Testis (tissue), 3 donors: ENCODE data around the gene SLC6A18. TPM values are rescaled to one million over a fixed set of nuclear protein-coding genes. Genes with fewer than 3 reads are reported as not detected.

ENCODE experiments used
- DNase-seq: peaks from one replicate; pipeline ENCODE4 v3.0.0-alpha.2; 2019
- H3K27ac ChIP-seq, 2 donors: fragments of 200-600 bp; sonication (generic); one replicate each; pipeline ENCODE4 v1.5.1; 2019
- H3K27me3 ChIP-seq: fragments of 200-600 bp; sonication (generic); one replicate; pipeline ENCODE4 v1.5.1; 2019
- H3K36me3 ChIP-seq: fragments of 200-600 bp; sonication (generic); one replicate; pipeline ENCODE4 v1.5.1; 2017; ENCODE audit warnings: low read depth; ENCODE audit errors: missing control alignments
- H3K4me1 ChIP-seq: fragments of 200-600 bp; sonication (generic); one replicate; pipeline ENCODE4 v1.5.1; 2019
- H3K4me3 ChIP-seq, 2 donors: fragments of 200-600 bp; sonication (generic); one replicate each; pipeline ENCODE4 v1.5.1; 2017 to 2019
- H3K9me3 ChIP-seq: fragments of 200-600 bp; sonication (generic); one replicate; pipeline ENCODE4 v1.5.1; 2017
- POLR2A ChIP-seq: fragments of 450-650 bp; IDR thresholded peaks from one replicate; pipeline ENCODE4 v1.6.1; 2017; ENCODE audit warnings: antibody characterized with exemption, mild to moderate bottlenecking, moderate library complexity
- WGBS, 2 donors: methylation state at CpG; one replicate each; pipeline ENCODE4 v1.1.5; 2018; 5-methylcytosine and 5-hydroxymethylcytosine counted together
- intact Hi-C: fragments of 100-400 bp; cut with DNase I; formaldehyde crosslinking; loops from one replicate; pipeline ENCODE4 v1.15.1; 2023; ENCODE audit warnings: low total_unique reads
- polyA plus RNA-seq: library from polyadenylated mRNA; stranded (reverse); fragments of 350-450 nt; fragmentation: Illumina TruSeq; extraction: RNeasy Lipid Tissue Mini Kit (QIAGEN cat#74804); gene quantifications from one replicate; pipeline ENCODE4 v1.2.3, GENCODE V29; 2014; ENCODE audit warnings: low read depth, low replicate concordance; ENCODE audit not compliant: insufficient read depth
- total RNA-seq, 2 donors: library from RNA; depleted of rRNA; stranded (reverse); fragments of >200 nt; gene quantifications; one replicate each; pipeline ENCODE4 v1.2.3, GENCODE V29; 2016
- TF ChIP-seq, protein P1 (sequence below), 3 experiments: fragments of 450-650 bp in 2 of 3; fragments of 200-600 bp in 1 of 3; sonication (generic) in 1 of 3; IDR thresholded peaks; one replicate each; pipeline ENCODE4 v1.5.1; 2016 to 2019; ENCODE audit warnings: antibody characterized with exemption in 3 of 3, mild to moderate bottlenecking in 2 of 3, moderate library complexity in 1 of 3

The SLC6A18 gene
- total and polyA plus RNA-seq, 3 donors from 2014 or later, result 0.24 TPM; not detected in 2

DNA sequence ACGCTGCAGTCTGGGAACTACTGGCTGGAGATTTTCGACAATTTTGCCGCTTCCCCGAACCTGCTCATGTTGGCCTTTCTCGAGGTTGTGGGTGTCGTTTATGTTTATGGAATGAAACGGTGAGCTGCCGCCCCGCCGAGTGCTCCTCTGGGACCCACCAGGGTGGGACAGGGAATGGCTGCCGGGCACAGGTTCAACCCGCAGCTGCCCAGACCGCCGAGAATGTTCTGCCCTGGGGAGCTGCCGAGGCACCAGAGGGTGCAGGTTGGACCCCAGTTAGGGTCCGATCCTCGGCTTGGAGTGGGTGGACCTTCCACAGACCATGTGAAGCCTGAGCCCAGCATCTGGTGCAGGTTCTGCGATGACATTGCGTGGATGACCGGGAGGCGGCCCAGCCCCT is 19.1 kb downstream of the SLC6A18 start:
- no peaks in the 10 kb centered on the region for H3K4me1 ChIP-seq
- no peaks in the 10 kb centered on the region for H3K9me3 ChIP-seq
- H3K36me3 ChIP-seq, result no peaks in the 10 kb centered on the region
- TF ChIP-seq, protein P1, sequence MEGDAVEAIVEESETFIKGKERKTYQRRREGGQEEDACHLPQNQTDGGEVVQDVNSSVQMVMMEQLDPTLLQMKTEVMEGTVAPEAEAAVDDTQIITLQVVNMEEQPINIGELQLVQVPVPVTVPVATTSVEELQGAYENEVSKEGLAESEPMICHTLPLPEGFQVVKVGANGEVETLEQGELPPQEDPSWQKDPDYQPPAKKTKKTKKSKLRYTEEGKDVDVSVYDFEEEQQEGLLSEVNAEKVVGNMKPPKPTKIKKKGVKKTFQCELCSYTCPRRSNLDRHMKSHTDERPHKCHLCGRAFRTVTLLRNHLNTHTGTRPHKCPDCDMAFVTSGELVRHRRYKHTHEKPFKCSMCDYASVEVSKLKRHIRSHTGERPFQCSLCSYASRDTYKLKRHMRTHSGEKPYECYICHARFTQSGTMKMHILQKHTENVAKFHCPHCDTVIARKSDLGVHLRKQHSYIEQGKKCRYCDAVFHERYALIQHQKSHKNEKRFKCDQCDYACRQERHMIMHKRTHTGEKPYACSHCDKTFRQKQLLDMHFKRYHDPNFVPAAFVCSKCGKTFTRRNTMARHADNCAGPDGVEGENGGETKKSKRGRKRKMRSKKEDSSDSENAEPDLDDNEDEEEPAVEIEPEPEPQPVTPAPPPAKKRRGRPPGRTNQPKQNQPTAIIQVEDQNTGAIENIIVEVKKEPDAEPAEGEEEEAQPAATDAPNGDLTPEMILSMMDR (IDR thresholded peaks at IDR 0.05), result no peak
- no peak for TF ChIP-seq POLR2A
- no peak overlapping the region for H3K4me3 ChIP-seq
- WGBS, 2 donors, result 75 to 83% methylated on average over 13 to 21 of the region's 21 CpGs
- no peak for DNase-seq
- intact Hi-C loops, result no loop called here
- no peaks in the 10 kb centered on the region for H3K27me3 ChIP-seq
- H3K27ac ChIP-seq, result no peak overlapping the region

DNA sequence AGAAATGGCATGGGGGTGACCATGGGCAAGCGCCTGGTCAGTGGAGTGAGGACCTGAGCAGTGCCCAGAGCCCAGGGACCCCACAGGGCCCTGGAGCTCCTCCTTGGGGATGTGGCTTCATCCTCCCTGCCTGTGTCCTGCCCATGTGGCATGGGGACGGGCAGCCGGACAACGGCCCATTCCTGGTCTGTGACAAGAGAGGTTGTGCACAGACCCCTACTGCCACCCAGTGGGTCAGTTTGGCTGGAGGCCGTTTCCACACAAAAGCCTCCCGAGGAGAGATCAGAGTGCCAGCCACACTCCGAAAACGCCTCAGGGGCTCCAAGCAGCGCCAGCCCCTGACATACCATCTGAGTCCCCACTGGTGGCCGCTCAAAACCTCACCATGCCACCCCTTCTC is 19.8 kb downstream of the SLC6A18 start:
- DNase-seq, result no peak
- no peaks in the 10 kb centered on the region for H3K4me1 ChIP-seq
- H3K9me3 ChIP-seq, result no peaks in the 10 kb centered on the region
- no peaks in the 10 kb centered on the region for H3K36me3 ChIP-seq
- no peak overlapping the region for H3K27ac ChIP-seq
- WGBS, 2 donors, result 79% methylated on average over 9 of the region's 10 CpGs; no CpG with 5 or more reads in 1 of the 2 donors
- TF ChIP-seq, protein P1 (IDR thresholded peaks at IDR 0.05), result no peak
- TF ChIP-seq POLR2A, result no peak
- no peak overlapping the region for H3K4me3 ChIP-seq
- intact Hi-C loops, result no loop called here
- no peaks in the 10 kb centered on the region for H3K27me3 ChIP-seq

GRCh38 chr5:1245905-1246576 is 20.9 kb downstream of the SLC6A18 start:
- peak overlapping the region in 1 of 2 donors; percentile 29 for H3K4me3 ChIP-seq
- no peaks in the 10 kb centered on the region for H3K9me3 ChIP-seq
- H3K36me3 ChIP-seq, result no peaks in the 10 kb centered on the region
- intact Hi-C loops, result no loop called here
- TF ChIP-seq, protein P1 (IDR thresholded peaks at IDR 0.05), result no peak
- no peak for TF ChIP-seq POLR2A
- H3K27ac ChIP-seq, result no peak overlapping the region
- no peaks in the 10 kb centered on the region for H3K27me3 ChIP-seq
- no peaks in the 10 kb centered on the region for H3K4me1 ChIP-seq
- 17 to 44% methylated on average over 10 to 43 of the region's 58 CpGs for WGBS, 2 donors
- peak; percentile 23 for DNase-seq

GRCh38 chr5:1246711-1247431 is 21.7 kb downstream of the SLC6A18 start:
- H3K4me1 ChIP-seq, result no peaks in the 10 kb centered on the region
- intact Hi-C loops, result no loop called here
- 6 to 12% methylated on average over 23 to 40 of the region's 43 CpGs for WGBS, 2 donors
- H3K36me3 ChIP-seq, result no peaks in the 10 kb centered on the region
- no peak for TF ChIP-seq POLR2A
- TF ChIP-seq, protein P1 (IDR thresholded peaks at IDR 0.05), result no peak
- H3K9me3 ChIP-seq, result no peaks in the 10 kb centered on the region
- no peak overlapping the region for H3K27ac ChIP-seq
- H3K4me3 ChIP-seq, result no peak overlapping the region
- peak; percentile 60 for DNase-seq
- H3K27me3 ChIP-seq, result no peaks in the 10 kb centered on the region
